ENCODE data around the gene ASB17. TPM values are rescaled to one million over a fixed set of nuclear protein-coding genes. Genes with fewer than 3 reads are reported as not detected.
"Not testable (repeated sequence)": the region's sequence is repeated elsewhere in the genome, so short reads cannot be mapped to it uniquely, and the experiment has no call there.

ASB17 gene
- total RNA-seq (not detected), polyA plus RNA-seq (not detected)

- Histone ChIP-seq H3K27ac (ENCODE audit: low read depth, low read length) (no peak within 1 kb of the TSS), H3K4me3 (ENCODE audit: low read length) (no peak within 1 kb of the TSS), H3K4me1 (ENCODE audit: insufficient read depth, low read length) (no peaks in the 10 kb centered on the region), H3K9me3 (ENCODE audit: low read length) (no peaks in the 10 kb centered on the region), H3K36me3 (ENCODE audit: insufficient read depth, low read length) (no peaks in the 10 kb centered on the region), H3K27me3 (ENCODE audit: insufficient read depth, low read length, poor library complexity, severe bottlenecking) (no peaks in the 10 kb centered on the region)
- CTCF ChIA-PET, result no interaction called here
- Mint-ChIP-seq H3K4me1 (no peaks in the 10 kb centered on the region), H3K4me3 (no peak within 1 kb of the TSS), H3K27me3 (peaks cover 6 to 18% of the 10 kb centered on the region in 2 donors), H3K9me3 (no peaks in the 10 kb centered on the region), H3K36me3 (no peaks in the 10 kb centered on the region), H3K27ac (no peak within 1 kb of the TSS)
- no peak for DNase-seq
- POLR2A ChIA-PET, result no interaction called here
These were observed at the start of gene ASB17 for GRCh38 chr1:75932304-75932703. Gene ASB17, minus strand, starts transcription at chr1:75932404. Its CDS starts 113 bp downstream, at chr1:75932291.

- Histone ChIP-seq H3K9me3 (ENCODE audit: low read length) (no peaks in the 10 kb centered on the region), H3K36me3 (ENCODE audit: insufficient read depth, low read length) (no peaks in the 10 kb centered on the region), H3K27me3 (ENCODE audit: insufficient read depth, low read length, poor library complexity, severe bottlenecking) (no peaks in the 10 kb centered on the region), H3K4me3 (ENCODE audit: low read length) (no peak overlapping the region), H3K27ac (ENCODE audit: low read depth, low read length) (no peak overlapping the region), H3K4me1 (ENCODE audit: insufficient read depth, low read length) (no peaks in the 10 kb centered on the region)
- H3K9me3 Mint-ChIP-seq, result peaks cover 0 to 8% (median 5%) of the 10 kb centered on the region in 5 donors
- no peaks in the 10 kb centered on the region for H3K36me3 Mint-ChIP-seq
- ChIA-PET POLR2A (no interaction called here), CTCF (interaction anchor here (1.2 kb wide), 1 partner anchor 9 kb away, joined by 3 read pairs; no protein-coding TSS in a partner anchor)
- H3K4me3 Mint-ChIP-seq, result no peak overlapping the region
- H3K27me3 Mint-ChIP-seq, result peaks cover 0 to 4% of the 10 kb centered on the region in 2 donors
- DNase-seq, result no peak
- no peaks in the 10 kb centered on the region for H3K4me1 Mint-ChIP-seq
- H3K27ac Mint-ChIP-seq, result no peak overlapping the region
These were observed 49.0 kb upstream of the ASB17 start for GRCh38 chr1:75980972-75981897.

GRCh38 chr1:75970631-75971030 is 38.4 kb upstream of the ASB17 start:
- Histone ChIP-seq H3K4me1 (ENCODE audit: insufficient read depth, low read length) (no peaks in the 10 kb centered on the region), H3K27ac (ENCODE audit: low read depth, low read length) (no peak overlapping the region), H3K27me3 (ENCODE audit: insufficient read depth, low read length, poor library complexity, severe bottlenecking) (no peaks in the 10 kb centered on the region), H3K4me3 (ENCODE audit: low read length) (no peak overlapping the region), H3K9me3 (ENCODE audit: low read length) (no peaks in the 10 kb centered on the region), H3K36me3 (ENCODE audit: insufficient read depth, low read length) (no peaks in the 10 kb centered on the region)
- no peaks in the 10 kb centered on the region for H3K36me3 Mint-ChIP-seq
- CTCF ChIA-PET, result no interaction called here
- H3K27ac Mint-ChIP-seq, result no peak overlapping the region
- no peak overlapping the region for H3K4me3 Mint-ChIP-seq
- peaks cover 3 to 9% of the 10 kb centered on the region in 2 donors for H3K27me3 Mint-ChIP-seq
- H3K9me3 Mint-ChIP-seq, result peaks cover 0 to 2% (median 0%) of the 10 kb centered on the region in 5 donors
- H3K4me1 Mint-ChIP-seq, result no peaks in the 10 kb centered on the region
- no peak for DNase-seq
- POLR2A ChIA-PET, result no interaction called here

- H3K36me3 Mint-ChIP-seq, result no peaks in the 10 kb centered on the region
- DNase-seq, result no peak
- H3K9me3 Mint-ChIP-seq, result peaks cover 0 to 2% (median 0%) of the 10 kb centered on the region in 5 donors
- H3K27ac Mint-ChIP-seq, result no peak overlapping the region
- ChIA-PET POLR2A (no interaction called here), CTCF (no interaction called here)
- Histone ChIP-seq H3K27me3 (ENCODE audit: insufficient read depth, low read length, poor library complexity, severe bottlenecking) (no peaks in the 10 kb centered on the region), H3K4me1 (ENCODE audit: insufficient read depth, low read length) (no peaks in the 10 kb centered on the region), H3K4me3 (ENCODE audit: low read length) (no peak overlapping the region), H3K36me3 (ENCODE audit: insufficient read depth, low read length) (no peaks in the 10 kb centered on the region), H3K9me3 (ENCODE audit: low read length) (no peaks in the 10 kb centered on the region), H3K27ac (ENCODE audit: low read depth, low read length) (no peak overlapping the region)
- H3K4me3 Mint-ChIP-seq, result no peak overlapping the region
- H3K27me3 Mint-ChIP-seq, result peaks cover 3 to 9% of the 10 kb centered on the region in 2 donors
- no peaks in the 10 kb centered on the region for H3K4me1 Mint-ChIP-seq
These were observed 37.3 kb upstream of the ASB17 start for GRCh38 chr1:75969550-75969949.

- Histone ChIP-seq H3K27me3 (ENCODE audit: insufficient read depth, low read length, poor library complexity, severe bottlenecking) (no peaks in the 10 kb centered on the region), H3K27ac (ENCODE audit: low read depth, low read length) (no peak overlapping the region), H3K4me3 (ENCODE audit: low read length) (no peak overlapping the region), H3K9me3 (ENCODE audit: low read length) (no peaks in the 10 kb centered on the region), H3K4me1 (ENCODE audit: insufficient read depth, low read length) (no peaks in the 10 kb centered on the region), H3K36me3 (ENCODE audit: insufficient read depth, low read length) (no peaks in the 10 kb centered on the region)
- CTCF ChIA-PET, result no interaction called here
- Mint-ChIP-seq H3K36me3 (no peaks in the 10 kb centered on the region), H3K27ac (no peak overlapping the region), H3K4me1 (no peaks in the 10 kb centered on the region), H3K27me3 (peaks cover 5 to 10% of the 10 kb centered on the region in 2 donors), H3K4me3 (no peak overlapping the region), H3K9me3 (peaks cover 0 to 3% (median 0%) of the 10 kb centered on the region in 5 donors)
- POLR2A ChIA-PET, result no interaction called here
- no peak for DNase-seq
These were observed 35.5 kb upstream of the ASB17 start for GRCh38 chr1:75967719-75968118.

GRCh38 chr1:75964760-75965408 is 32.7 kb upstream of the ASB17 start:
- Histone ChIP-seq H3K27ac (ENCODE audit: low read depth, low read length) (no peak overlapping the region), H3K27me3 (ENCODE audit: insufficient read depth, low read length, poor library complexity, severe bottlenecking) (no peaks in the 10 kb centered on the region), H3K36me3 (ENCODE audit: insufficient read depth, low read length) (no peaks in the 10 kb centered on the region), H3K9me3 (ENCODE audit: low read length) (no peaks in the 10 kb centered on the region), H3K4me3 (ENCODE audit: low read length) (no peak overlapping the region), H3K4me1 (ENCODE audit: insufficient read depth, low read length) (no peaks in the 10 kb centered on the region)
- Mint-ChIP-seq H3K27me3 (peaks cover 4 to 14% of the 10 kb centered on the region in 2 donors), H3K27ac (no peak overlapping the region), H3K4me1 (no peaks in the 10 kb centered on the region), H3K4me3 (no peak overlapping the region), H3K36me3 (no peaks in the 10 kb centered on the region), H3K9me3 (peaks cover 0 to 6% (median 2%) of the 10 kb centered on the region in 5 donors)
- no peak for DNase-seq
- ChIA-PET POLR2A (no interaction called here), CTCF (no interaction called here)

- H3K36me3 ChIP-seq (ENCODE audit: insufficient read depth, low read length); DNase-seq; H3K27ac Mint-ChIP-seq; H3K27me3 Mint-ChIP-seq; H3K9me3 Mint-ChIP-seq; H3K4me1 Mint-ChIP-seq; H3K9me3 ChIP-seq (ENCODE audit: low read length); H3K27me3 ChIP-seq (ENCODE audit: insufficient read depth, low read length, poor library complexity, severe bottlenecking); H3K27ac ChIP-seq (ENCODE audit: low read depth, low read length); H3K4me3 Mint-ChIP-seq; H3K36me3 Mint-ChIP-seq; H3K4me3 ChIP-seq (ENCODE audit: low read length); CTCF ChIA-PET; POLR2A ChIA-PET; H3K4me1 ChIP-seq (ENCODE audit: insufficient read depth, low read length): not testable (repeated sequence)
These were observed 32.0 kb upstream of the ASB17 start for GRCh38 chr1:75964110-75964759.

- Histone ChIP-seq H3K36me3 (ENCODE audit: insufficient read depth, low read length) (no peaks in the 10 kb centered on the region), H3K27ac (ENCODE audit: low read depth, low read length) (no peak overlapping the region), H3K9me3 (ENCODE audit: low read length) (no peaks in the 10 kb centered on the region), H3K4me1 (ENCODE audit: insufficient read depth, low read length) (no peaks in the 10 kb centered on the region), H3K4me3 (ENCODE audit: low read length) (no peak overlapping the region), H3K27me3 (ENCODE audit: insufficient read depth, low read length, poor library complexity, severe bottlenecking) (no peaks in the 10 kb centered on the region)
- peaks cover 0 to 1% (median 0%) of the 10 kb centered on the region in 5 donors for H3K9me3 Mint-ChIP-seq
- H3K27me3 Mint-ChIP-seq, result no peaks in the 10 kb centered on the region
- ChIA-PET CTCF (no interaction called here), POLR2A (no interaction called here)
- H3K4me1 Mint-ChIP-seq, result no peaks in the 10 kb centered on the region
- no peak overlapping the region for H3K27ac Mint-ChIP-seq
- H3K36me3 Mint-ChIP-seq, result no peaks in the 10 kb centered on the region
- no peak for DNase-seq
- H3K4me3 Mint-ChIP-seq, result no peak overlapping the region
These were observed 22.4 kb upstream of the ASB17 start for GRCh38 chr1:75954586-75954985.
